ENCODE data around the gene OR14I1. TPM values are rescaled to one million over a fixed set of nuclear protein-coding genes. Genes with fewer than 3 reads are reported as not detected.

Gene OR14I1
- total and polyA plus RNA-seq, 10 donors: not detected

GRCh38 chr1:248748211-248748610 lies 45.6 kb upstream of the OR14I1 start:
- Histone ChIP-seq H3K4me1 (peaks cover 0 to 23% (median 11%) of the 10 kb centered on the region in 6 donors), H3K9me3 (no peaks in the 10 kb centered on the region), H3K4me3 (no peak overlapping the region), H3K27me3 (replicated peaks in 1 of 7) (no peaks in the 10 kb centered on the region), H3K27ac (no peak overlapping the region), H3K36me3 (no peaks in the 10 kb centered on the region)
- DNase-seq: no peak
- intact Hi-C loops (cut with DNase I; ENCODE audit: low total_unique reads): no loop called here
- TF ChIP-seq POLR2AphosphoS5 (IDR thresholded peaks at IDR 0.05) (no peak), POLR2A (IDR thresholded peaks at IDR 0.05) (no peak)
- TF ChIP-seq, protein P1, sequence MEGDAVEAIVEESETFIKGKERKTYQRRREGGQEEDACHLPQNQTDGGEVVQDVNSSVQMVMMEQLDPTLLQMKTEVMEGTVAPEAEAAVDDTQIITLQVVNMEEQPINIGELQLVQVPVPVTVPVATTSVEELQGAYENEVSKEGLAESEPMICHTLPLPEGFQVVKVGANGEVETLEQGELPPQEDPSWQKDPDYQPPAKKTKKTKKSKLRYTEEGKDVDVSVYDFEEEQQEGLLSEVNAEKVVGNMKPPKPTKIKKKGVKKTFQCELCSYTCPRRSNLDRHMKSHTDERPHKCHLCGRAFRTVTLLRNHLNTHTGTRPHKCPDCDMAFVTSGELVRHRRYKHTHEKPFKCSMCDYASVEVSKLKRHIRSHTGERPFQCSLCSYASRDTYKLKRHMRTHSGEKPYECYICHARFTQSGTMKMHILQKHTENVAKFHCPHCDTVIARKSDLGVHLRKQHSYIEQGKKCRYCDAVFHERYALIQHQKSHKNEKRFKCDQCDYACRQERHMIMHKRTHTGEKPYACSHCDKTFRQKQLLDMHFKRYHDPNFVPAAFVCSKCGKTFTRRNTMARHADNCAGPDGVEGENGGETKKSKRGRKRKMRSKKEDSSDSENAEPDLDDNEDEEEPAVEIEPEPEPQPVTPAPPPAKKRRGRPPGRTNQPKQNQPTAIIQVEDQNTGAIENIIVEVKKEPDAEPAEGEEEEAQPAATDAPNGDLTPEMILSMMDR (IDR thresholded peaks at IDR 0.05 in 8 of 11, conservative IDR thresholded peaks at IDR 0.05 in 3 of 11): no peak
- whole genome bisulfite sequencing, 5 donors: 87 to 96% (median 95%) methylated on average over 6 to 9 of the region's 10 CpGs

DNA sequence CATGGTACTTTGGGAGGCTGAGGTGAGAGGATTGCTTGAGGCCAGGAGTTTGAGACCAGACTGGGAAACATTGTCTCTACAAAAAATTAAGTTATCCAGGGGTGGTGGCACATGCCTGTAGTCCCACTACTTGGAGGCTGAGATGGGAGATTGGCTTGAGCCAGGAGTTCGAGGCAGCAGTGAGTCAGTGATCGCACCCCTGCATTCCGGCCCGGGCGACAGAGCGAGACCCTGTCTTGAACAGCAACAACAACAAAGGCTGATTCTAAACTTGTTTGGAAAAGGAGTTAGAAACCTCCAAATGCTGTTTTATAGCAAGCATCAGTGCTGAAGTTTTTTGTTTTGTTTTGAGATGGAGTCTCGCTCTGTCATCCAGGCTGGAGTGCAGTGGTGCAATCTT lies 38.3 kb upstream of the OR14I1 start:
- DNase-seq: no peak
- 78 to 96% (median 88%) methylated on average over 7 of the region's 7 CpGs for WGBS, 5 donors
- Histone ChIP-seq H3K36me3 (no peaks in the 10 kb centered on the region), H3K9me3 (no peaks in the 10 kb centered on the region), H3K27ac (peak overlapping the region in 6 of 8 donors; percentile 43 to 79 (median 75)), H3K4me1 (peaks cover 0 to 5% (median 0%) of the 10 kb centered on the region in 6 donors), H3K27me3 (replicated peaks in 1 of 7) (no peaks in the 10 kb centered on the region), H3K4me3 (peak overlapping the region in 2 of 8 donors; percentile 21 to 45)
- intact Hi-C loops (cut with DNase I; ENCODE audit: low total_unique reads): no loop called here
- TF ChIP-seq POLR2A (IDR thresholded peaks at IDR 0.05): no peak

DNA sequence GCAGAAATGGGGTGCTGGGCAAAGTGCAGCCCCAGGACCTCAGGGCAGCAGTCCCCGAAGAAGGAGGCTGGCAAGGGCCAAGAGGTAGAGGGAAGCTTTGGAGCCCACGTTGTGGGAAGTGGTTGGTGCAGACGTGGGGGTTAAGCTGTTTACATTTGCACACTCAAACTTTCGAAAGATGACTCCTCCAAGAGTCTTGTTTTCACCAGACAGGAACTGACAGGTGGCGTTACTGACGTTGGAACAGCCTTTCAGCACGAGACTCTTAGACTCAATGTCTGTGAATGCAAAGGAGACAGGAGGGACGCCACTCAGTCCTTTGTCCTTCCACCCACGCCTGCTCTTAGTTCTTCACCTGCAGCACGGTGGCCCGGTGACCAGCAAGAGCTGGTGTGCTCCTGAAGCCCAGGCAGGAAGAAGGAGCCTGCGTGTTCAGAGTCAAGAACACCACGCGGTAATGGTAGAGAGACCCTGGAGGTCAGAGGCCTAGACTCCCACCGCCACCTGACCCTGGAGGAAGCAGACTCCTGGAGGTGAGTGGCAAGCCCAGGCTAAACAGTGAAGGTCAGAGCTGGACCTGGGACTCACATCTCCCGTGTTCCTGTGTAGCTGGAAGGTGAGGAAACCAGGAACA lies 37.1 kb upstream of the OR14I1 start:
- peak overlapping the region in 7 of 8 donors; percentile 10 to 79 (median 73) for H3K27ac ChIP-seq

DNA sequence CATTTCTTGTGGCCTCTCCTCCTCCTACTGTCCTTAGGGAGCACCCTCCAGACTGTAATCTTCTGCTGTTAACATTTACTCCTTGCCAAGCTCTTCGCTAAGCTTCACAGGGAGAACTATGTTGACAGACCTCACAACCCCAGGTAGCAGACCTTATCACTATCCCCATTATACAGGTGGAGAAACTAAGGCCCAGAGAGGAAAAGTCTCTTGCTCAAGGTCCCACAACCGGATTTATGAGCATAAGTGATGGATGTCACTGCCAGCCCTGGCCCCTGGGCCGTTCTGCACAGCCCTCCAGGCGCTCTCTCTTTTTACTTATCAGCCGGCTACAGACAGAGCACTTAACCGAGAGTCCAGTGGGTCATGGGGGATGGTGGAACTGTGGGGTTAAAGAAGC lies 34.9 kb upstream of the OR14I1 start:
- Histone ChIP-seq H3K4me3 (no peak overlapping the region), H3K4me1 (peaks cover 0 to 5% (median 0%) of the 10 kb centered on the region in 6 donors), H3K27ac (peak overlapping the region in 1 of 8 donors; percentile 16), H3K9me3 (peaks cover 0 to 10% (median 0%) of the 10 kb centered on the region in 8 donors), H3K36me3 (no peaks in the 10 kb centered on the region), H3K27me3 (replicated peaks in 1 of 7) (no peaks in the 10 kb centered on the region)
- WGBS, 5 donors: 71 to 85% (median 80%) methylated on average over 6 of the region's 6 CpGs
- TF ChIP-seq POLR2AphosphoS5 (IDR thresholded peaks at IDR 0.05): no peak
- TF ChIP-seq POLR2A (IDR thresholded peaks at IDR 0.05): no peak
- TF ChIP-seq, protein P1 (IDR thresholded peaks at IDR 0.05 in 8 of 11, conservative IDR thresholded peaks at IDR 0.05 in 3 of 11): no peak
- intact Hi-C loops (cut with DNase I; ENCODE audit: low total_unique reads): no loop called here
- DNase-seq: no peak

More for the DNA sequence above, 37.1 kb upstream of the OR14I1 start:
- H3K4me3 ChIP-seq: peak overlapping the region in 2 of 8 donors; percentile 21 to 45
- intact Hi-C loops (cut with DNase I; ENCODE audit: low total_unique reads): no loop called here
- H3K27me3 ChIP-seq (replicated peaks in 1 of 7): no peaks in the 10 kb centered on the region
- peaks cover 0 to 5% (median 0%) of the 10 kb centered on the region in 6 donors for H3K4me1 ChIP-seq
- peaks cover 0 to 9% (median 0%) of the 10 kb centered on the region in 8 donors for H3K9me3 ChIP-seq
- no peaks in the 10 kb centered on the region for H3K36me3 ChIP-seq
- TF ChIP-seq POLR2A (IDR thresholded peaks at IDR 0.05): no peak
- TF ChIP-seq POLR2AphosphoS5 (IDR thresholded peaks at IDR 0.05): no peak
- TF ChIP-seq, protein P1 (IDR thresholded peaks at IDR 0.05 in 8 of 11, conservative IDR thresholded peaks at IDR 0.05 in 3 of 11): no peak
- DNase-seq: no peak
- 49 to 81% (median 57%) methylated on average over 13 to 16 of the region's 16 CpGs for WGBS, 5 donors
